Liver (tissue), 9 donors: ENCODE data around the gene PALM2AKAP2. TPM values are rescaled to one million over a fixed set of nuclear protein-coding genes. Genes with fewer than 3 reads are reported as not detected.

ENCODE experiments used
- DNase-seq: peaks from one replicate; pipeline ENCODE4 v3.0.0-alpha.2; 2017; ENCODE audit warnings: low spot score
- H3K27ac ChIP-seq, 2 donors: one replicate each; pipeline ENCODE4 v1.7.0; 2013; ENCODE audit warnings: inconsistent platforms in 2 of 2, low read length in 2 of 2, control low read depth in 1 of 2, low read depth in 1 of 2, mild to moderate bottlenecking in 1 of 2
- H3K27me3 ChIP-seq, 4 donors: one replicate each; pipeline versions ENCODE4 v1.6.1 to v1.7.0; 2013; ENCODE audit warnings: low read length in 3 of 4, inconsistent platforms in 1 of 4, mild to moderate bottlenecking in 1 of 4, moderate library complexity in 1 of 4; ENCODE audit not compliant: control insufficient read depth in 4 of 4, insufficient read depth in 4 of 4
- H3K36me3 ChIP-seq, 4 donors: one replicate each; pipeline versions ENCODE4 v1.6.1 to v1.7.0; 2013; ENCODE audit warnings: low read length in 3 of 4, mild to moderate bottlenecking in 3 of 4, low read depth in 1 of 4, moderate library complexity in 1 of 4; ENCODE audit not compliant: control insufficient read depth in 4 of 4, insufficient read depth in 3 of 4
- H3K4me1 ChIP-seq, 4 donors: one replicate each; pipeline versions ENCODE4 v1.6.1 to v1.7.0; 2013; ENCODE audit warnings: low read length in 3 of 4, mild to moderate bottlenecking in 3 of 4, moderate library complexity in 1 of 4; ENCODE audit not compliant: control insufficient read depth in 4 of 4, insufficient read depth in 4 of 4
- H3K4me3 ChIP-seq, 3 donors: one replicate each; pipeline versions ENCODE4 v1.6.1 to v1.7.0; 2013; ENCODE audit warnings: low read length in 3 of 3, control low read depth in 1 of 3, low read depth in 1 of 3, mild to moderate bottlenecking in 1 of 3
- H3K9ac ChIP-seq, 2 donors: one replicate each; pipeline ENCODE4 v1.7.0; 2013; ENCODE audit warnings: low read length in 2 of 2, mild to moderate bottlenecking in 2 of 2, moderate library complexity in 2 of 2, control low read depth in 1 of 2, low read depth in 1 of 2
- H3K9me3 ChIP-seq, 4 donors: one replicate each; pipeline versions ENCODE4 v1.6.1 to v1.7.0; 2013; ENCODE audit warnings: low read length in 3 of 4; ENCODE audit not compliant: control insufficient read depth in 4 of 4
- EGR1 ChIP-seq, 2 donors: IDR thresholded peaks; 2 replicates each; pipeline ENCODE4 v1.6.1; 2016 to 2018; ENCODE audit warnings: antibody characterized with exemption in 2 of 2, low read depth in 2 of 2
- FOXA1 ChIP-seq: IDR thresholded peaks from 2 replicates; pipeline ENCODE4 v1.6.1; 2016; ENCODE audit warnings: antibody characterized with exemption
- GABPA ChIP-seq, 2 donors: IDR thresholded peaks in 1 of 2; conservative IDR thresholded peaks in 1 of 2; 2 replicates each; pipeline ENCODE4 v1.6.1; 2016; ENCODE audit warnings: antibody characterized with exemption in 2 of 2, mild to moderate bottlenecking in 1 of 2, moderate library complexity in 1 of 2
- HNF4A ChIP-seq, 2 donors: conservative IDR thresholded peaks; 2 replicates each; pipeline ENCODE4 v1.6.1; 2016; ENCODE audit warnings: antibody characterized with exemption in 2 of 2, mild to moderate bottlenecking in 2 of 2
- NR2F2 ChIP-seq: IDR thresholded peaks from 2 replicates; pipeline ENCODE4 v1.6.1; 2016; ENCODE audit warnings: antibody characterized with exemption
- YY1 ChIP-seq: IDR thresholded peaks from 2 replicates; pipeline ENCODE4 v1.6.1; 2016; ENCODE audit warnings: antibody characterized with exemption, mild to moderate bottlenecking
- WGBS: extraction: QIAGEN DNeasy Blood & Tissue Kit; methylation state at CpG from one replicate; pipeline ENCODE4 v1.1.7; 2013; 5-methylcytosine and 5-hydroxymethylcytosine counted together
- polyA plus RNA-seq, 2 donors: library from polyadenylated mRNA; stranded (reverse) in 1 of 2; unstranded in 1 of 2; fragments of 200-250 nt in 1 of 2; fragments of >200 nt in 1 of 2; fragmentation: Nextera tagmentation in 1 of 2; extraction: Ambion mirVana in 1 of 2; gene quantifications; one replicate each; pipeline versions ENCODE4 v1.2.1 to v1.2.3, GENCODE V29; 2013 to 2015
- total RNA-seq, 2 donors: library from RNA; depleted of rRNA; stranded (reverse); fragments of >200 nt; gene quantifications; one replicate each; pipeline ENCODE4 v1.2.3, GENCODE V29; 2014
- TF ChIP-seq, protein P1 (sequence below): IDR thresholded peaks from 2 replicates; pipeline ENCODE4 v1.6.1; 2016; ENCODE audit warnings: antibody characterized with exemption
- TF ChIP-seq, protein P2 (sequence below): IDR thresholded peaks from 2 replicates; pipeline ENCODE4 v1.6.1; 2016; ENCODE audit warnings: antibody characterized with exemption
- TF ChIP-seq, protein P3 (sequence below): IDR thresholded peaks from 2 replicates; pipeline ENCODE4 v1.6.1; 2016; ENCODE audit warnings: antibody characterized with exemption, mild to moderate bottlenecking
- TF ChIP-seq, protein P4 (sequence below): IDR thresholded peaks from 2 replicates; pipeline ENCODE4 v1.6.1; 2016; ENCODE audit warnings: antibody characterized with exemption
- donor health status: healthy.
- donor health status: healthy.
- donor health status: healthy.
- donor health status: healthy.
- donor health status: healthy.

PALM2AKAP2 gene
- total and polyA plus RNA-seq, 4 donors: 4.6 to 47.9 (median 6.2) TPM

- no peak for DNase-seq
- H3K4me1 ChIP-seq: no peaks in the 10 kb centered on the region
- 68% methylated on average over 3 of the region's 3 CpGs for WGBS
- no peaks in the 10 kb centered on the region for H3K27me3 ChIP-seq
- TF ChIP-seq, protein P1, sequence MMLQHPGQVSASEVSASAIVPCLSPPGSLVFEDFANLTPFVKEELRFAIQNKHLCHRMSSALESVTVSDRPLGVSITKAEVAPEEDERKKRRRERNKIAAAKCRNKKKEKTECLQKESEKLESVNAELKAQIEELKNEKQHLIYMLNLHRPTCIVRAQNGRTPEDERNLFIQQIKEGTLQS: no peak
- no peak for TF ChIP-seq HNF4A (conservative IDR thresholded peaks at IDR 0.05)
- no peak for TF ChIP-seq FOXA1
- H3K9me3 ChIP-seq: no peaks in the 10 kb centered on the region
- no peak overlapping the region for H3K4me3 ChIP-seq
- H3K27ac ChIP-seq: no peak overlapping the region
- no peaks in the 10 kb centered on the region for H3K36me3 ChIP-seq
- no peak overlapping the region for H3K9ac ChIP-seq
These were observed 40.2 kb upstream of the PALM2AKAP2 start for GRCh38 chr9:109739760-109740159.

GRCh38 chr9:109742776-109743348, 37.1 kb upstream of the PALM2AKAP2 start:
- no peak for DNase-seq

More at GRCh38 chr9:109742776-109743348, 37.1 kb upstream of the PALM2AKAP2 start:
- Histone ChIP-seq H3K9me3 (no peaks in the 10 kb centered on the region), H3K9ac (no peak overlapping the region), H3K36me3 (no peaks in the 10 kb centered on the region), H3K4me1 (peaks cover 0 to 8% (median 2%) of the 10 kb centered on the region in 4 donors), H3K27ac (no peak overlapping the region), H3K27me3 (no peaks in the 10 kb centered on the region), H3K4me3 (no peak overlapping the region)
- TF ChIP-seq, protein P2, sequence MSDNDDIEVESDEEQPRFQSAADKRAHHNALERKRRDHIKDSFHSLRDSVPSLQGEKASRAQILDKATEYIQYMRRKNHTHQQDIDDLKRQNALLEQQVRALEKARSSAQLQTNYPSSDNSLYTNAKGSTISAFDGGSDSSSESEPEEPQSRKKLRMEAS: no peak
- no peak for TF ChIP-seq NR2F2
- no peak for TF ChIP-seq EGR1 (IDR thresholded peaks at IDR 0.05; ENCODE audit: low read depth in 2 of 2)
- TF ChIP-seq, protein P3, sequence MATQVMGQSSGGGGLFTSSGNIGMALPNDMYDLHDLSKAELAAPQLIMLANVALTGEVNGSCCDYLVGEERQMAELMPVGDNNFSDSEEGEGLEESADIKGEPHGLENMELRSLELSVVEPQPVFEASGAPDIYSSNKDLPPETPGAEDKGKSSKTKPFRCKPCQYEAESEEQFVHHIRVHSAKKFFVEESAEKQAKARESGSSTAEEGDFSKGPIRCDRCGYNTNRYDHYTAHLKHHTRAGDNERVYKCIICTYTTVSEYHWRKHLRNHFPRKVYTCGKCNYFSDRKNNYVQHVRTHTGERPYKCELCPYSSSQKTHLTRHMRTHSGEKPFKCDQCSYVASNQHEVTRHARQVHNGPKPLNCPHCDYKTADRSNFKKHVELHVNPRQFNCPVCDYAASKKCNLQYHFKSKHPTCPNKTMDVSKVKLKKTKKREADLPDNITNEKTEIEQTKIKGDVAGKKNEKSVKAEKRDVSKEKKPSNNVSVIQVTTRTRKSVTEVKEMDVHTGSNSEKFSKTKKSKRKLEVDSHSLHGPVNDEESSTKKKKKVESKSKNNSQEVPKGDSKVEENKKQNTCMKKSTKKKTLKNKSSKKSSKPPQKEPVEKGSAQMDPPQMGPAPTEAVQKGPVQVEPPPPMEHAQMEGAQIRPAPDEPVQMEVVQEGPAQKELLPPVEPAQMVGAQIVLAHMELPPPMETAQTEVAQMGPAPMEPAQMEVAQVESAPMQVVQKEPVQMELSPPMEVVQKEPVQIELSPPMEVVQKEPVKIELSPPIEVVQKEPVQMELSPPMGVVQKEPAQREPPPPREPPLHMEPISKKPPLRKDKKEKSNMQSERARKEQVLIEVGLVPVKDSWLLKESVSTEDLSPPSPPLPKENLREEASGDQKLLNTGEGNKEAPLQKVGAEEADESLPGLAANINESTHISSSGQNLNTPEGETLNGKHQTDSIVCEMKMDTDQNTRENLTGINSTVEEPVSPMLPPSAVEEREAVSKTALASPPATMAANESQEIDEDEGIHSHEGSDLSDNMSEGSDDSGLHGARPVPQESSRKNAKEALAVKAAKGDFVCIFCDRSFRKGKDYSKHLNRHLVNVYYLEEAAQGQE: no peak
- TF ChIP-seq GABPA (IDR thresholded peaks at IDR 0.05 in 1 of 2, conservative IDR thresholded peaks at IDR 0.05 in 1 of 2): no peak
- TF ChIP-seq, protein P4, sequence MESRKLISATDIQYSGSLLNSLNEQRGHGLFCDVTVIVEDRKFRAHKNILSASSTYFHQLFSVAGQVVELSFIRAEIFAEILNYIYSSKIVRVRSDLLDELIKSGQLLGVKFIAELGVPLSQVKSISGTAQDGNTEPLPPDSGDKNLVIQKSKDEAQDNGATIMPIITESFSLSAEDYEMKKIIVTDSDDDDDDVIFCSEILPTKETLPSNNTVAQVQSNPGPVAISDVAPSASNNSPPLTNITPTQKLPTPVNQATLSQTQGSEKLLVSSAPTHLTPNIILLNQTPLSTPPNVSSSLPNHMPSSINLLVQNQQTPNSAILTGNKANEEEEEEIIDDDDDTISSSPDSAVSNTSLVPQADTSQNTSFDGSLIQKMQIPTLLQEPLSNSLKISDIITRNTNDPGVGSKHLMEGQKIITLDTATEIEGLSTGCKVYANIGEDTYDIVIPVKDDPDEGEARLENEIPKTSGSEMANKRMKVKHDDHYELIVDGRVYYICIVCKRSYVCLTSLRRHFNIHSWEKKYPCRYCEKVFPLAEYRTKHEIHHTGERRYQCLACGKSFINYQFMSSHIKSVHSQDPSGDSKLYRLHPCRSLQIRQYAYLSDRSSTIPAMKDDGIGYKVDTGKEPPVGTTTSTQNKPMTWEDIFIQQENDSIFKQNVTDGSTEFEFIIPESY: no peak
- TF ChIP-seq, protein P1: no peak
- no peak for TF ChIP-seq YY1
- 78% methylated on average over 2 of the region's 2 CpGs for WGBS
